Lower leg skin (tissue), 3 donors: ENCODE measurements around the gene RAPGEF1.

Experiments used
- CTCF ChIP-seq, 3 donors: fragments of 450-650 bp; IDR thresholded peaks; one replicate each; pipeline ENCODE4 v1.5.1; 2016; ENCODE audit warnings: antibody characterized with exemption in 3 of 3, mild to moderate bottlenecking in 3 of 3, moderate library complexity in 2 of 3
- POLR2A ChIP-seq, 2 donors: fragments of 450-650 bp; IDR thresholded peaks; one replicate each; pipeline ENCODE4 v1.6.1; 2016 to 2017; ENCODE audit warnings: antibody characterized with exemption in 2 of 2, mild to moderate bottlenecking in 1 of 2, moderate library complexity in 1 of 2

- TF ChIP-seq CTCF (IDR thresholded peaks at IDR 0.05) (no peak), POLR2A (IDR thresholded peaks at IDR 0.05) (no peak)
Observed at GRCh38 chr9:131668057-131668438, 71.8 kb downstream of the RAPGEF1 start.
